SK-N-SH (cell line): ENCODE data around the gene LRRC66. TPM values are rescaled to one million over a fixed set of nuclear protein-coding genes. Genes with fewer than 3 reads are reported as not detected.

Experiments
- CTCF ChIA-PET: fragments of 300-600, 350-600 bp; formaldehyde crosslinking; extraction: SDS; loops from one replicate; lab custom pipeline; 2021; lab: Yijun Ruan, JAX
- POLR2A ChIA-PET: fragments of 350-600 bp; sonication (Branson Sonifier 250); formaldehyde crosslinking; extraction: SDS; loops from one replicate; lab custom pipeline; 2020; ENCODE audit warnings: antibody characterized with exemption, inconsistent platforms; lab: Yijun Ruan, JAX
- DNase-seq: peaks from one replicate; pipeline ENCODE4 v3.0.0; 2012
- H2AFZ ChIP-seq: fragments of 200-600 bp; sonication (generic); 2 replicates; pipeline ENCODE4 v1.8.1; 2016; ENCODE audit warnings: antibody characterized with exemption, mild to moderate bottlenecking, low read depth
- H3F3A ChIP-seq: fragments of 200-600 bp; sonication (generic); replicated peaks from 2 replicates; pipeline ENCODE3; 2016; ENCODE audit warnings: antibody characterized with exemption, mild to moderate bottlenecking; ENCODE audit not compliant: insufficient read depth
- H3K27ac ChIP-seq, 2 experiments: fragments of 200-500 bp in 1 of 2; fragments of 200-600 bp in 1 of 2; sonication (Bioruptor generic) in 1 of 2; sonication (generic), shearing (Covaris generic) in 1 of 2; 2 replicates each; pipeline versions ENCODE4 v1.5.1 to v1.6.1; 2014 to 2016; ENCODE audit warnings: low read depth in 2 of 2, inconsistent platforms in 1 of 2, low read length in 1 of 2, mild to moderate bottlenecking in 1 of 2, mixed read lengths in 1 of 2
- H3K27me3 ChIP-seq: fragments of 200-600 bp; sonication (generic), shearing (Covaris generic); 2 replicates; pipeline ENCODE4 v1.6.1; 2016; ENCODE audit warnings: mixed run types; ENCODE audit not compliant: insufficient read depth
- H3K36me3 ChIP-seq, 2 experiments: fragments of 200-500 bp in 1 of 2; fragments of 200-600 bp in 1 of 2; sonication (Bioruptor generic) in 1 of 2; sonication (generic) in 1 of 2; replicated peaks in 1 of 2; 2 replicates each; pipeline versions ENCODE3 to v1.5.1; 2014 to 2016; ENCODE audit warnings: low read length in 1 of 2, mild to moderate bottlenecking in 1 of 2; ENCODE audit not compliant: insufficient read depth in 2 of 2, control insufficient read depth in 1 of 2
- H3K4me1 ChIP-seq, 2 experiments: fragments of 200-500 bp in 1 of 2; fragments of 200-600 bp in 1 of 2; sonication (Bioruptor generic) in 1 of 2; sonication (generic), shearing (Covaris generic) in 1 of 2; 2 replicates each; pipeline versions ENCODE4 v1.5.1 to v1.6.1; 2014 to 2016; ENCODE audit warnings: low read depth in 1 of 2, low read length in 1 of 2, mixed run types in 1 of 2; ENCODE audit not compliant: insufficient read depth in 2 of 2, control insufficient read depth in 1 of 2
- H3K4me2 ChIP-seq: fragments of 200-600 bp; sonication (generic), shearing (Covaris generic); 2 replicates; pipeline ENCODE4 v1.6.1; 2017; ENCODE audit warnings: mixed run types
- H3K4me3 ChIP-seq, 2 experiments: fragments of 200-500 bp in 1 of 2; fragments of 200-600 bp in 1 of 2; sonication (Bioruptor generic) in 1 of 2; sonication (generic), shearing (Covaris generic) in 1 of 2; 2 replicates each; pipeline versions ENCODE4 v1.5.1 to v1.8.1; 2014 to 2016; ENCODE audit warnings: low read depth in 2 of 2, inconsistent platforms in 1 of 2, low read length in 1 of 2, mild to moderate bottlenecking in 1 of 2, mixed read lengths in 1 of 2, moderate library complexity in 1 of 2
- H3K79me2 ChIP-seq: fragments of 200-600 bp; sonication (generic); 2 replicates; pipeline ENCODE4 v1.8.1; 2017; ENCODE audit warnings: mild to moderate bottlenecking; ENCODE audit not compliant: insufficient read depth
- H3K9ac ChIP-seq: fragments of 200-600 bp; sonication (generic); 2 replicates; pipeline ENCODE4 v1.6.1; 2017; ENCODE audit warnings: mixed run types
- H3K9me2 ChIP-seq: fragments of 200-600 bp; sonication (generic); 2 replicates; pipeline ENCODE4 v1.6.1; 2017; ENCODE audit warnings: mixed run types
- H3K9me3 ChIP-seq: fragments of 200-600 bp; sonication (generic); 2 replicates; pipeline ENCODE4 v1.6.1; 2017; ENCODE audit warnings: mixed run types, mild to moderate bottlenecking, moderate library complexity
- H4K20me1 ChIP-seq: fragments of 200-600 bp; sonication (generic); 2 replicates; pipeline ENCODE4 v1.6.1; 2017; ENCODE audit warnings: mild to moderate bottlenecking, mixed run types; ENCODE audit not compliant: insufficient read depth
- CHD2 ChIP-seq: fragments of 150-350 bp; IDR thresholded peaks from 2 replicates; pipeline ENCODE4 v1.6.1; 2018; ENCODE audit warnings: low read length; ENCODE audit not compliant: partially characterized antibody
- ELF1 ChIP-seq: IDR thresholded peaks from 2 replicates; pipeline ENCODE4 v1.4.0; 2012
- EZH2phosphoT487 ChIP-seq: fragments of 200-600 bp; sonication (generic); IDR thresholded peaks from 2 replicates; pipeline ENCODE4 v1.6.1; 2017; ENCODE audit warnings: low read depth, mixed run types, mild to moderate bottlenecking, antibody characterized with exemption, moderate library complexity, borderline replicate concordance
- FOSL2 ChIP-seq: IDR thresholded peaks from 2 replicates; pipeline ENCODE4 v1.4.0; 2012; ENCODE audit warnings: low read depth, mild to moderate bottlenecking, moderate library complexity, borderline replicate concordance
- FOXJ3 ChIP-seq: sonication (generic); formaldehyde crosslinking; IDR thresholded peaks from 2 replicates; pipeline ENCODE4 v1.5.1; 2020; ENCODE audit warnings: mild to moderate bottlenecking, missing genetic modification reagents
- FOXM1 ChIP-seq: IDR thresholded peaks from 2 replicates; pipeline ENCODE4 v1.4.0; 2012; ENCODE audit warnings: low read depth, mild to moderate bottlenecking
- GATA2 ChIP-seq: sonication (generic); formaldehyde crosslinking; IDR thresholded peaks from 2 replicates; pipeline ENCODE4 v1.5.0; 2020; ENCODE audit warnings: mild to moderate bottlenecking, missing genetic modification reagents
- MEF2A ChIP-seq: IDR thresholded peaks from 2 replicates; pipeline ENCODE4 v1.4.0; 2012; ENCODE audit warnings: low read depth, borderline replicate concordance
- MXI1 ChIP-seq: IDR thresholded peaks from 2 replicates; pipeline ENCODE4 v1.6.1; 2012; ENCODE audit warnings: mild to moderate bottlenecking, low read depth, low read length, improper control_type of control experiment
- NRF1 ChIP-seq: IDR thresholded peaks from 2 replicates; pipeline ENCODE4 v1.6.1; 2012; ENCODE audit warnings: low read depth, mild to moderate bottlenecking, low read length
- RAD21 ChIP-seq: IDR thresholded peaks from 2 replicates; pipeline ENCODE4 v1.6.1; 2012; ENCODE audit warnings: mild to moderate bottlenecking, low read length
- RCOR1 ChIP-seq: fragments of 150-350 bp; IDR thresholded peaks from 2 replicates; pipeline ENCODE4 v1.6.1; 2017; ENCODE audit warnings: antibody characterized with exemption, low read length
- TEAD4 ChIP-seq: IDR thresholded peaks from 2 replicates; pipeline ENCODE4 v1.4.0; 2012; ENCODE audit warnings: mild to moderate bottlenecking, borderline replicate concordance; ENCODE audit not compliant: insufficient read depth
- USF1 ChIP-seq: IDR thresholded peaks from 2 replicates; pipeline ENCODE4 v1.4.0; 2012; ENCODE audit warnings: low read depth, borderline replicate concordance
- USF2 ChIP-seq: fragments of 150-350 bp; IDR thresholded peaks from 2 replicates; pipeline ENCODE4 v1.6.1; 2017; ENCODE audit warnings: antibody characterized with exemption, low read length, low read depth, borderline replicate concordance
- WGBS: methylation state at CpG from one replicate; pipeline ENCODE4 v1.1.6; 2017; ENCODE audit warnings: low lambda C conversion rate; 5-methylcytosine and 5-hydroxymethylcytosine counted together
- polyA plus RNA-seq, 3 experiments: library from polyadenylated mRNA; depleted of rRNA; stranded (reverse); fragments of >200 nt; gene quantifications; 2 replicates each; pipeline ENCODE4 v1.2.3, GENCODE V29; 2012
- TF ChIP-seq, protein P1 (sequence below): IDR thresholded peaks from 2 replicates; pipeline ENCODE4 v1.6.1; 2012; ENCODE audit warnings: mild to moderate bottlenecking, low read depth, low read length, moderate library complexity

The LRRC66 gene
- polyA plus RNA-seq, 1 of the 3 experiments (the other 2 are of a cell fraction), result 0.07 TPM

DNA sequence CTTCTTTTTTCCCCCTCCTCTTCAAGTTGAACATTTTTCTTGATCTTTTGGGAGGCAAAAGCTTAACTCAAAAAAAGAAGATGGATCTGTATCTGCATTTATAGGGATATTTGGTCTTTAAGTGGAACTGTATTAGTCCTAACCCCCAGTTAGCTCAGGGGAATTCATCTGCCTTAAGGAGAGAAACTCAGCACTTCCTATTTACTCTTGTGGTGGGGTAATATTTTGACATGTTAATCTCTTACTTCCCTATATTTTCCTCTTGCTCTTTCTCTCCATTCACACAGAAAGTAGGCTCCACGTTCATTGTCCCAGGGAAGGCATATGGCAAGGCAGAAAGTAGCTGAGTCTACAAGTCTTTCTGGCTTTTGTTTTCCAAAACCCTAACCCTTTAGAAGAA, 5.3 kb downstream of the LRRC66 start:
- TF ChIP-seq ELF1, result no peak
- TF ChIP-seq USF2, result no peak
- no peak for TF ChIP-seq USF1
- TF ChIP-seq MXI1, result no peak
- no peak for TF ChIP-seq GATA2 (CRISPR knock-in tag)
- no peak for TF ChIP-seq FOXJ3 (CRISPR knock-in tag)
- Histone ChIP-seq H3K9ac (no peak overlapping the region), H3K79me2 (no peaks in the 10 kb centered on the region), H3K27me3 (no peaks in the 10 kb centered on the region), H3K4me1 (no peaks in the 10 kb centered on the region), H3K4me3 (no peak overlapping the region), H3F3A (no peaks in the 10 kb centered on the region), H2AFZ (no peak overlapping the region), H3K36me3 (peaks cover 0 to 25% of the 10 kb centered on the region in 2 experiments), H3K9me2 (no peaks in the 10 kb centered on the region), H3K27ac (no peak overlapping the region), H4K20me1 (no peaks in the 10 kb centered on the region), H3K9me3 (no peaks in the 10 kb centered on the region), H3K4me2 (no peak overlapping the region)
- no peak for DNase-seq
- POLR2A ChIA-PET, result no interaction called here
- CTCF ChIA-PET, result interaction anchor here (0.6 to 1.5 kb wide), 4 partner anchors 11 to 184 kb away, joined by 3 to 9 read pairs (median 4); no protein-coding TSS in a partner anchor
- WGBS, result 96% methylated on average over 1 of the region's 1 CpG

GRCh38 chr4:52012651-52013050, 7.5 kb downstream of the LRRC66 start:
- Histone ChIP-seq H3K4me3 (no peak overlapping the region), H3K9me2 (no peaks in the 10 kb centered on the region), H3K27ac (no peak overlapping the region), H3F3A (no peaks in the 10 kb centered on the region), H3K79me2 (no peaks in the 10 kb centered on the region), H4K20me1 (no peaks in the 10 kb centered on the region), H3K9ac (no peak overlapping the region), H2AFZ (no peak overlapping the region), H3K9me3 (no peaks in the 10 kb centered on the region), H3K36me3 (peaks cover 0 to 22% of the 10 kb centered on the region in 2 experiments), H3K4me2 (no peak overlapping the region), H3K4me1 (no peaks in the 10 kb centered on the region), H3K27me3 (no peaks in the 10 kb centered on the region)
- CTCF ChIA-PET, result no interaction called here
- POLR2A ChIA-PET, result no interaction called here
- DNase-seq, result no peak
- TF ChIP-seq FOXM1, result no peak
- no peak for TF ChIP-seq RAD21
- TF ChIP-seq GATA2 (CRISPR knock-in tag), result no peak
- no peak for TF ChIP-seq USF1
- TF ChIP-seq CHD2, result no peak
- no peak for TF ChIP-seq FOSL2
- no peak for TF ChIP-seq MEF2A
- TF ChIP-seq EZH2phosphoT487, result no peak
- TF ChIP-seq, protein P1, sequence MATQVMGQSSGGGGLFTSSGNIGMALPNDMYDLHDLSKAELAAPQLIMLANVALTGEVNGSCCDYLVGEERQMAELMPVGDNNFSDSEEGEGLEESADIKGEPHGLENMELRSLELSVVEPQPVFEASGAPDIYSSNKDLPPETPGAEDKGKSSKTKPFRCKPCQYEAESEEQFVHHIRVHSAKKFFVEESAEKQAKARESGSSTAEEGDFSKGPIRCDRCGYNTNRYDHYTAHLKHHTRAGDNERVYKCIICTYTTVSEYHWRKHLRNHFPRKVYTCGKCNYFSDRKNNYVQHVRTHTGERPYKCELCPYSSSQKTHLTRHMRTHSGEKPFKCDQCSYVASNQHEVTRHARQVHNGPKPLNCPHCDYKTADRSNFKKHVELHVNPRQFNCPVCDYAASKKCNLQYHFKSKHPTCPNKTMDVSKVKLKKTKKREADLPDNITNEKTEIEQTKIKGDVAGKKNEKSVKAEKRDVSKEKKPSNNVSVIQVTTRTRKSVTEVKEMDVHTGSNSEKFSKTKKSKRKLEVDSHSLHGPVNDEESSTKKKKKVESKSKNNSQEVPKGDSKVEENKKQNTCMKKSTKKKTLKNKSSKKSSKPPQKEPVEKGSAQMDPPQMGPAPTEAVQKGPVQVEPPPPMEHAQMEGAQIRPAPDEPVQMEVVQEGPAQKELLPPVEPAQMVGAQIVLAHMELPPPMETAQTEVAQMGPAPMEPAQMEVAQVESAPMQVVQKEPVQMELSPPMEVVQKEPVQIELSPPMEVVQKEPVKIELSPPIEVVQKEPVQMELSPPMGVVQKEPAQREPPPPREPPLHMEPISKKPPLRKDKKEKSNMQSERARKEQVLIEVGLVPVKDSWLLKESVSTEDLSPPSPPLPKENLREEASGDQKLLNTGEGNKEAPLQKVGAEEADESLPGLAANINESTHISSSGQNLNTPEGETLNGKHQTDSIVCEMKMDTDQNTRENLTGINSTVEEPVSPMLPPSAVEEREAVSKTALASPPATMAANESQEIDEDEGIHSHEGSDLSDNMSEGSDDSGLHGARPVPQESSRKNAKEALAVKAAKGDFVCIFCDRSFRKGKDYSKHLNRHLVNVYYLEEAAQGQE, result no peak
- no peak for TF ChIP-seq RCOR1
- no peak for TF ChIP-seq NRF1
- TF ChIP-seq USF2, result no peak
- no peak for TF ChIP-seq TEAD4
- 95% methylated on average over 1 of the region's 1 CpG for WGBS
